WI38 (cell line): Measurements from ENCODE around the gene PDIA6.
"Not testable (repeated sequence)": the region's sequence is repeated elsewhere in the genome, so short reads cannot be mapped to it uniquely, and the experiment has no call there.

Experiments used
- H3K4me3 ChIP-seq: 2 replicates; pipeline ENCODE4 v1.5.1; 2011; ENCODE audit warnings: low read depth, mild to moderate bottlenecking, control low read depth, low read length
- CTCF ChIP-seq: IDR thresholded peaks from 2 replicates; pipeline ENCODE4 v1.5.1; 2012; ENCODE audit warnings: low read depth, mild to moderate bottlenecking, control low read depth, low read length

Gene PDIA6

GRCh38 chr2:10814571-10815331 is 2.2 kb upstream of the PDIA6 start:
- no peak overlapping the region for H3K4me3 ChIP-seq
- no peak for TF ChIP-seq CTCF

- TF ChIP-seq CTCF, result no peak
- H3K4me3 ChIP-seq, result no peak overlapping the region
Measured at GRCh38 chr2:10814142-10814541, 1.6 kb upstream of the PDIA6 start.

DNA sequence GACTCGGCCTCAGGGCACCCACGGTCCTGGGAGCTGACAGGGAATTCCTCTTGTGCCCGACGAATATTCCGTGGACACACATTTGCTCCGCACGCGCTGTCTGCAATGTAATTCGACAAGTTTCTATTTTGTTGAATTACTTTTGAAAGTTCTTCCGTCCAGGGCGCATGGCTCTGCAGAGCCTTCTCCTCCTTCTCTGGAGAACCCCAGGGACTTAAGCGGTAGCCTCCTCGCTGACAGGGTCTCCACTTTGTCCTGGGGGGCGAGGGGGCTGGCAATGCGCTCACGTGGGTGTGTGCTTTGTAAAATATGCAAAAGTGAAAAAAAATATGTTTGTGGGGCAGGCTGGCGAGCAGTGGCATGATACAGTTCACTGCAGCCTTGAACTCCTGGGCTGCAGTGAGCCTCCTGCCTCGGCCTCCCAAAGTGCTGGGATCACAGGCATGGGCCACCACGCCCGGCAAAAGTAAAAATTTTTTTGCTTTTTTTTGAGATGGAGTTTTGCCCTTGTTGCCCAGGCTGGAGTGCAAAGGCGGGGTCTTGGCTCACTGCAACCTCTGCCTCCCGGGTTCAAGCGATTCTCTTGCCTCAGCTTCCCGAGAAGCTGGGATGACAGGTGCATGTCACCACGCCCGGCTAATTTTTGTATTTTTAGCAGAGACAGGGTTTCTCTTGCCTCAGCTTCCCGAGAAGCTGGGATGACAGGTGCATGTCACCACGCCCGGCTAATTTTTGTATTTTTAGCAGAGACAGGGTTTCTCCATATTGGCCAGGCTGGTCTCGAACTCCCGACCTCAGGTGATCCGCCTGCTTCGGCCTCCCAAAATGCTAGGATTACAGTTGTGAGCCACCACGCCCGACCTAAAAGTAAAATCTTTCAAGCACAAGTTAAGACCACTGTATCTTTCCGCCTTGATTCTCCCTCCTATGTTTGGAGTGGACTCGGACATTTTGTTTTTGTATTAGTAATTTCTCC is 866 bp upstream of the PDIA6 start:
- H3K4me3 ChIP-seq, result peak overlapping the region; percentile 77

GRCh38 chr2:10811517-10811916 is 1.1 kb downstream of the PDIA6 start:
- peak overlapping the region; percentile 77 for H3K4me3 ChIP-seq
- TF ChIP-seq CTCF, result no peak

GRCh38 chr2:10810202-10811161 is 2.1 kb downstream of the PDIA6 start:
- H3K4me3 ChIP-seq, result peak overlapping the region; percentile 77
- no peak for TF ChIP-seq CTCF

DNA sequence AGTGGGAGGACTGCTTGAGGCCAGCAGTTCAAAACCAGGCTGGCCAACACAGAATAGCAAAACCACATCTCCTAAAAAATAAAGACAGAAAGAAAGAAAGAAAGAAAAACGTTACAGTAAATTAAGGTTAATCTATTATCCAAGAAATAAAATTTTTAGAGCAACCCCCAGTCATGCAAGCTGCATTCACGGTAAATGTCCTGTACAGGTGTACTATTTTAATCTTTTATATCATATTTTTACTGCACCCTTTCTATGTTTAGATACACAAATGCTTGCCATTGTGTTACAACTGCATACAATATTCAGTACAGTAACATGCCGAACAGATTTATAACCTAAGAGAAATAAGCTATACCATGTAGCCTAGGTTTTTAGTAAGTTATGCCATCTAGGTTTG is 6.0 kb downstream of the PDIA6 start:
- TF ChIP-seq CTCF, result no peak
- no peak overlapping the region for H3K4me3 ChIP-seq

DNA sequence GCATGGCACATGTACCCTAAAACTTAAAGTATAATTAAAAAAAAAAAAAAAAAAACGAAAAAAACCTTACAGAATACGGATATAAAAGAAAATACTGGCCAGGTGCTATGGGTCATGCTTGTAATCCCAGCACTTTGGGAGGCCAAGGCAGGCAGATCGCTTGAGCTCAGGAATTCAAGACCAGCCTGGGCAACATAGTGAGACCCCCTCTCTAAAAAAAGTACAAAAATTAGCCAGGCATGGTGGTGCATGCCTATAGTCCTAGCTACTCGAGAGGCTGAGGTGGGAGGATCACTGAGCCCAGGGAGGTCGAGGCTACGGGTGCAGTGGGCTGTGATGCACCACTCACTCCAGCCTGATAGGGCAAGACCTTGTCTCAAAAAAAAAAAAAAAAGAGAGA is 6.6 kb downstream of the PDIA6 start:
- not testable (repeated sequence) for H3K4me3 ChIP-seq

DNA sequence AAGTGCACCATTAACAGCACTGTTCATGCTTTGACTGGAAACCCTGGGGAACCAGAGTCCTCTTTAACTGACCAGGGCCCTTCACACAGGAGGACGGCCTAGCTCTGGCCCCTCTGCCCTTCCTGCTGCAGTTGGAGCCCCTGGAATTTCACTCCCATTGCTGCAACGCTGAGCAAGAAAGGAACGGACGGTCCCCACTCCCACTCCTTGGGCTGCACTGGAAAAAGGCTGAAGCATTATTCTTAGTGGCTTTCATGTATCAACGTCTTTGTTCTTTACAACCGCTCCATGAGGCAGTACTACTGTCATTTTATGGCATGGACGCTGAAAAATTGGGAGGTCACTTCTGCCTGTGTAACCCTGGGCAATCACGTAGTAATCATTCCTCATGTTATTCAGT is 9.9 kb downstream of the PDIA6 start:
- H3K4me3 ChIP-seq, result no peak overlapping the region
- TF ChIP-seq CTCF, result no peak
